ENCODE data around the gene LSP1.

Gene LSP1

GRCh38 chr11:1825039-1825740, 27.7 kb upstream of the LSP1 start:
- no peak for DNase-seq

DNA sequence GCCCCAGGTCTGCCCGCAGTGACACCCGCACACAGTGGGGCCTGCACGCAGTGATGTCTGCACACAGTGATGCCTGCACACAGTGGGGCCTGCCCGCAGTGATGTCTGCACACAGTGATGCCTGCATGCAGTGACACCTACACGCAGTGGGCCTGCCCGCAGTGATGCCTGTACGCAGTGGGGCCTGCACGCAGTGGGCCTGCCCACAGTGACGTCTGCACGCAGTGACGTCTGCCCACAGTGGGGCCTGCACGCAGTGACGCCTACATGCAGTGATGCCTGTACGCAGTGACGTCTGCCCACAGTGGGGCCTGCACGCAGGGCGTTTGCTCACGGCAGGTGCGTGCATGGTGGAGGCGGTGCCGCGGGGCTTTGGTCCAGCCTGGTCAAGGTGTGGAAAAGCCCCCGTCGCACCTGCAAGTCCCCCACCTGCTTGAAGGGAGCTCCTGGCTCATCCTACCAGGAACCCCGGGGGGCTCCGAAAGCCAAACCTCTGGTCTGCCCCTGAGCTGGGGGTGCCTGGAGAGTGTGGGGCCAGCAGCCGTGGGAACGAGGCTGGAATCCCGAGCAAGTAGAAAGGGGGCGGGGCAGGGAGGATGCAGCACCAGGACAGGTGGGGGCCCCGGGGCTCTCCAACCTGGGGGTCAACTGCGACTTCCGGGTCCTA, 27.0 kb upstream of the LSP1 start:
- DNase-seq = no peak

GRCh38 chr11:1826552-1827094, 26.3 kb upstream of the LSP1 start:
- DNase-seq = no peak

- no peak for DNase-seq
Observed at GRCh38 chr11:1827095-1827813, 25.6 kb upstream of the LSP1 start.

- DNase-seq = no peak
Observed at GRCh38 chr11:1827931-1828330, 25.0 kb upstream of the LSP1 start.

- DNase-seq = no peak
Observed at GRCh38 chr11:1828542-1828941, 24.3 kb upstream of the LSP1 start.

DNA sequence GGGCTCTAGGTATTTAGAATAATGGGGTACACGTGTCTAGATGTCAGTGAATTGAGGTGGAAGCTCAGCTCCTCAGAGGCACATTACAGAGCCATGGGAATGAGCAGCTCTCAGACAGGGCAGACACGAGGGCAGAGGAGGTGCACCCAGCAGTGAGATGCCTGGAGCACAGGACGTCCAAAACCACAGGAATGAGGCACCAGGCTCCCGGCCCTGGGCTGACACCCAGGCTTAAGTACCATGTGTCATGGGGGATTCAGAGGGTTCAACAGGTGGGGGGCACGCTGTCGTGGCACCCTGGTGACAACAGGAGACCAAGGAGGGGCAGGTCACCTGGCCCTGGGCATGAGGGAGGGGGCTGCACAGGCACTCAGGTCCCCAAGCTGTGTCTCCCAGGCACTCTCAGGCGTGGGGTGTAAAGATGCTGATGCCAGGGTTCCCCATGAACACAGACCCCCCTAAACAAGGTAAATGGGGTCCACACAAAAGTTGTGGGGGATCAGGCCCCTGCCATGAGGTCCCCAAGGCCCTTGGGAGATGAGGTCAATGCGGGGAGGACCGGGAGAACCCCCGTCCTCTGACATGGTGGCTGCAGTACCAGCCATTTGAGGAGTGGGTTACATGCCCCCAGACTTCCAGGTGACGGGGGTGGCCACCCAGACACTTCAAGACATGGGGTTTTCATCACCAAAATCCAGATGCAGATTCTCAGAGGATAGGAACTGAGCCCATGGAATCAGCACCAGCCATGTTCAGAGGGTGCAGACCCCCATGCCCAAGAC, 23.7 kb upstream of the LSP1 start:
- DNase-seq = no peak

DNA sequence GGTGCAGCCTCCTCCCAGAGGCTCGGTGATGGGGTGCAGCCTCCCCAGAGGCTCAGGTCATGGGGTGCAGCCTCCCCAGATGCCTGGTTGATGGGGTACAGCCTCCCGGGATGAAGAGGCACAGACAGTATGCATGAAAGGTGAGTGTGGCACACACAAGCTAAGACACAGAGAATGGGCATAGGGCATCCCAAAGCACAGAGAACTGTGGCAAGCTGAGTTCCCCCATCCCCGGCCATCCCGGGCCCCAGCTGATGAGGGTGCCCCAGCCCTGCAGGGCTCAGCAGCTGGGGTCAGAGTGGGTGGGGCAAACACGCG, 22.9 kb upstream of the LSP1 start:
- DNase-seq = no peak

DNA sequence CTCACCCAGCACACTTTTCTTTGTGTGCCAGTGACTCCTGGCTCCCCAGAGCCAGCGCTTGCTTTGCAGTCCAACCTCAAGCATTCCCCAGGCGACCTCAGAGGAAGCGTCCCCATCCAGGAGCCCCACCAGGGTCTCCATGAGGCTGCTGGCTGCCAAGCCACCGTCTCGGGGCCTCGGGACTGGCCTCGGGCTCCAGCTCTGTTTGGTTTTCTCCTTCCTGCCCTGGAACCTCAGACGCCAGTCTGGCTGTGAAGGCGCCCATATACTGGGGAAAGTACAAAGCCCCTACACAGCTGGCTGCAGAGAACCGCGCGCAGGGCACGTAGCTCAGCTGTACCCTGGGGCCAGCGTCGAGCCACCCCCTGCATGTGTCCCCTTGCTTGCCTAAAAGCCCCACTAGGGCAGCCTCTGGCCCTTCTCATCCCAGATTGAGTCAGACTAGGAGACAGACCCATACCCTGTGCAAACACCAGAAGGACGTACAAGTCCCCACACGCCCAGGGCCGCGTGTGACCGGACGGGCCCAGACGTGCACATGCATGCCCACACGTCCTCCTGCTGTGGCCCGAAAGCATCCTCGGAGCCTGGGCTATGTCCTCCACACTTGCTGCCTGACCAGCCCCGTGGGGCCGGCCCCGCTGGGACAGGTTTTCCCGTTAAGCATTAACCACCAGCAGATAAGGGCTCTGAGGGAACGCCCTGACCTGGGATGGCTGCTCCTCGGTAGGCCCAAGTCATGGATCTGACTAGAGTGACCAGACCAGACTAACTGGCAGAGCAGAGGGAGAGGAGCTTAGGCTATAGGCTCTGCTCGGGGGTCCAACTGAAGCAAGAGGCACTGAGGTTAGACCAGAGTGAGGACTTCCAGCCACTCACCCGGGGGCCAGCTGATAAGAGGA, 22.3 kb upstream of the LSP1 start:
- no peak for DNase-seq

DNA sequence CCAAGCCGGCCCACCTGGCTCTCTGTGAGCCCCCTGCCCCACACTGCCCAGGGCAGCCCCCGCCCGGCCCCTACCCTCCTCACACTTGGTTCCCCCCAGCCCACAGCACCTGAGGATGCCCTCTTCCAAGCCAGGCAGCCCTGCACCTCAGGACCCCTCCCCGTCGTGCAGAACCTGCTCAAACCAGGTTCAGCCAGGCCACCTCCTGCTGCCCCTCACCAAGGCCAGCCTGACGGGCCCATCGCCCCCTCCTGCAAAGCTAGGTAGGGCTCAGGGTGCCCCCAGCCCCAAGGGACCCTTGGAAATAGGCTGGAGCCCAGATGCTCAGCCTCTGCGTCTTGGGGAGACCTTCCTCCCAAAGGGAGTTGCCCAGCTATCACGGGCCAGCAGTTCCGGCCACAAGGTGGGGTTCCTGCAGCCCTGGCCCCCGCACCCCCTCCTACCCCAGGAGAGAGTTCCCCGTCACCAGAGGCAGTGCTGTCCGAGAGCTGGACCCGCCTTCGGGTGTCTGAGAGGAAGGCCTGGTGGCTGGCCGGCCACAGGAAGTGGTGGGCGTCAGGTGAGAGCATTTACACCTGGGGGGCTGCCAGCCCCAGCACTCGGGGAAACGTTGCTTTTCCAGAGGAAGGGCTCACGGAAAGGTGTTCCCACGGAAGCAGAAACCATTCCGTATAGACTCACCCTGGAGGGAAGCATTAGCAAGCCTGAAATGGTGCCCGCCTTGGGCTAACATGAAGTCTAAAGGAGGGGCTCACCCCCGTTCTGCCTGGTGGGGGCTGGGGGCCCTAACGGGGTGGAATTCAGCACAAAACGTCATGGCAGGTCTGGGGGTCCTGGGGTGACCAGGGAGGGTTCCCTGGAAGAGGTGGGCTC, 21.3 kb upstream of the LSP1 start:
- DNase-seq = no peak

GRCh38 chr11:1832211-1832919, 20.5 kb upstream of the LSP1 start:
- DNase-seq = peak; percentile 62

DNA sequence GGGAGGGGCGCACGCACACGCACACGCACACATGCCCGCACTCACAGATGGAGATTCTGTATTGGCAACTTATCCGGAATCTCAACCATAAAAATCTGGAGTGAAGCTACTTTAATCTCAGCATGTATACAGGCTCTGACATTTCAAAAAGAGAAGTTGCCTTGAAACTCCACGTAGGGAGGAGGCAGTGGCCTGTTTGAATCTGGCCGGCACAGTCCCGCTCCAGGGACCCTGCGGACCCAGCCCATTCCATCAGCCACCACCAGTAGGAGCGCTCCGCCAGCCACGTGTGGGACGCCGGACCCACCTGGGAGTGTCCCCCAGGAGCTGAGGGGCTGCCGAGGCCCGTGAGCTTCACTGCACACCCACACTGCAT, 20.0 kb upstream of the LSP1 start:
- no peak for DNase-seq

DNA sequence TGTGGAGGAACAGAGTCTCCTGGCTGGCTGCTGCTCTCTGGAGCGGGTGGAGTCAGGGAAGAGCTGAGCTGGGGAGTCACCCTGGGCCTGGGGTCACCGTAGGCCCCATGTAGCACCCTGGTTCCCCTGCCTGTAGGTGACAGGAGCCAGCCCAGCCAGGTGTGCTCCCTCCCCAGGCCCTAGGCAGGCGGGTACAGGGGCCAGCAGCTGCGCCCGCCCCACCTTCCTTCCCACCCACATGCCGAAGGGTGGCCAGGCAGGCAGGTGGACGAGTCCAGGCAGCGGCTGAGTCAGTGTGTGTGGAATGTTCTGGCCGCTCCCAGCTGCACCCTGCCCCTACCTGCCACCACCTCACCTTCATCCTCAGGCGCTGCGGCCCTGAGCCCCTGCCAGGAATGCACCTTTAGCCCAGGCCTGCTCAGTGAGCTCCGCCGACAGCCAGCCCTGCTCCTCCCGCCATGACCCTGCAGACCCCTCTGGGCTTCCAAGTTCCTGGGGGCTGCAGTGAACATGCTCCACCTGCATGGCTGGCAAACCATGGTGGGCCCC, 18.7 kb upstream of the LSP1 start:
- no peak for DNase-seq

DNA sequence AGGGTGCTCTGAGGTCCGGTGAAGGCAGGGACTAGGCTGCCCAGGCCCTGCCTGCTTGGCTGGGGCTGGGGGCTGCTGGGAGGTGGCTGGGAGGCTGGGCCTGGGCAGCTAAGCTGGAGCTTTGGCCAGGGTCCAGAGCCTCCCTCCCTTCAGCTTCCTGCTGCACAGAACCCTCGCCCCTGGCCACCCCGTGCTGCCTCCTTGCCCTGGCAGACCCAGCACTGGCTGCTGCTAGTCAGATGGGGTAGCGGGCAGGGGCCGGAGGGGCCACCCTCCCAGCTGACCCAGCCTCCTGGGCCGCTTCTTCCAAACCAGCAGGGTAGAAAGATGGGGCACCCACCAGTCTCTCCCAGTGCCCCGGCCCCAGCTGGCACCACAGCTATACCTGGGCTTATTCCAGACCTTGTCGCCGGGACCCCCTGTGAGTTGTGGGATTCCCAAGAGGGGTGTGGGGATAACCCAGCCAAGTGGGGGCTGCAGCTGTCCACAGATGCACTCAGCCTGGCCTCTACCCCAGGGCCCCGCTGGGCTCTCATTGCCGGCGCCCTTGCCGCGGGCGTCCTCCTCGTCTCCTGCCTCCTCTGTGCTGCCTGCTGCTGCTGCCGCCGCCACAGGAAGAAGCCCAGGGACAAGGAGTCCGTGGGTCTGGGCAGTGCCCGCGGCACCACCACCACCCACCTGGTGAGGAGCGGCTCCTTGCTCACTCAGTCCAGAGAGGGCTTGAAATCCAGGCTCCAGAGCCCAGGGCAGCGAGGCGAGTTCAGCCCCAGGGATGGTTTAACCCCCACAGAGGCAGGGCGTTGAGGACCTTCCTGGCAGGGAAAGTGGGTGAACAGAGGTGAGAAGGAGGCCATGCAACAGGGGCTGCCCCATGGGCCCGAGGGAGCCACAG, 17.9 kb upstream of the LSP1 start, which contains the start of gene SYT8:
TSS of gene SYT8 (plus strand) at position 212 of the 892 bp plus-strand sequence. CDS start at position 328, 116 bp downstream.
- no peak for DNase-seq

DNA sequence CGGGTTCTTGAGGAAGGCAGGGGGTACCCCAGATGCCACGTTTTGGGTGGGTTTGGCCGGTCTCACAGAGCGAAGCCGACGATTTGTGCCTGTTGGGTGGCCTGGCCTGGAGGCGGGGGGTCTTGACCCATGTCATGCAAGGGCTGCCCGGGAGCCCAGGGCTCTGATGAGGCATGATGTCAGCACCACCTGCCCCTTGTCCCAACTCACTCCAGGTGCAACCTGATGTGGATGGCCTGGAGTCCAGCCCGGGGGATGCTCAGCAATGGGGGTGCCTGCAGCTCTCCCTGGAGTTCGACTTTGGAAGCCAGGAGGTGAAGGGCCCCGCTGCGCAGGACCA, 17.2 kb upstream of the LSP1 start:
- no peak for DNase-seq

- DNase-seq = no peak
Observed at GRCh38 chr11:1836011-1836945, 16.6 kb upstream of the LSP1 start.

- DNase-seq = peak; percentile 72
Observed at GRCh38 chr11:1837171-1838076, 15.5 kb upstream of the LSP1 start.
